Stimulated activated naive CD8-positive, alpha-beta T cell treated with anti-CD3 and anti-CD28 coated beads, Interleukin-15, Interleukin-2, amounts not matched to agents 100 ng/mL and 50 ng/mL, for 24 hours (primary cell): ENCODE results near the gene H1-8.

Source experiments
- H3K27ac Mint-ChIP-seq: one replicate; pipeline ENCODE4 v1.8.0; 2021; ENCODE audit warnings: mild to moderate bottlenecking, mixed read lengths
- H3K27me3 Mint-ChIP-seq: one replicate; pipeline ENCODE4 v1.8.0; 2021; ENCODE audit warnings: mixed read lengths
- H3K36me3 Mint-ChIP-seq: one replicate; pipeline ENCODE4 v1.8.0; 2021; ENCODE audit warnings: low read depth, mixed read lengths
- H3K4me1 Mint-ChIP-seq: one replicate; pipeline ENCODE4 v1.8.0; 2021; ENCODE audit warnings: low read depth, mixed read lengths
- H3K4me3 Mint-ChIP-seq: one replicate; pipeline ENCODE4 v1.8.0; 2021; ENCODE audit warnings: mild to moderate bottlenecking, mixed read lengths
- H3K9me3 Mint-ChIP-seq: one replicate; pipeline ENCODE4 v1.8.0; 2021; ENCODE audit warnings: mixed read lengths

The H1-8 gene

GRCh38 chr3:129593595-129594339, 50.8 kb downstream of the H1-8 start:
- peaks cover 10% of the 10 kb centered on the region for H3K27me3 Mint-ChIP-seq
- H3K9me3 Mint-ChIP-seq, result no peaks in the 10 kb centered on the region
- peak overlapping the region; percentile 54 for H3K4me3 Mint-ChIP-seq
- H3K36me3 Mint-ChIP-seq, result no peaks in the 10 kb centered on the region
- H3K27ac Mint-ChIP-seq, result peak overlapping the region; percentile 32
- peaks cover 24% of the 10 kb centered on the region for H3K4me1 Mint-ChIP-seq

- Mint-ChIP-seq H3K27ac (peak overlapping the region; percentile 32), H3K36me3 (no peaks in the 10 kb centered on the region), H3K4me3 (no peak overlapping the region), H3K9me3 (no peaks in the 10 kb centered on the region), H3K4me1 (peaks cover 24% of the 10 kb centered on the region), H3K27me3 (peaks cover 10% of the 10 kb centered on the region)
These were observed 51.4 kb downstream of the H1-8 start for GRCh38 chr3:129594409-129594808.

GRCh38 chr3:129594907-129595390, 52.0 kb downstream of the H1-8 start:
- H3K4me1 Mint-ChIP-seq, result peaks cover 29% of the 10 kb centered on the region
- peaks cover 10% of the 10 kb centered on the region for H3K27me3 Mint-ChIP-seq
- H3K4me3 Mint-ChIP-seq, result no peak overlapping the region
- H3K27ac Mint-ChIP-seq, result no peak overlapping the region
- H3K36me3 Mint-ChIP-seq, result no peaks in the 10 kb centered on the region
- no peaks in the 10 kb centered on the region for H3K9me3 Mint-ChIP-seq

GRCh38 chr3:129595544-129596193, 52.7 kb downstream of the H1-8 start:
- no peaks in the 10 kb centered on the region for H3K36me3 Mint-ChIP-seq
- no peak overlapping the region for H3K4me3 Mint-ChIP-seq
- peaks cover 10% of the 10 kb centered on the region for H3K27me3 Mint-ChIP-seq
- H3K4me1 Mint-ChIP-seq, result peaks cover 33% of the 10 kb centered on the region
- no peaks in the 10 kb centered on the region for H3K9me3 Mint-ChIP-seq
- no peak overlapping the region for H3K27ac Mint-ChIP-seq

GRCh38 chr3:129596194-129597086, 53.5 kb downstream of the H1-8 start:
- H3K4me1 Mint-ChIP-seq, result peaks cover 33% of the 10 kb centered on the region
- H3K9me3 Mint-ChIP-seq, result no peaks in the 10 kb centered on the region
- H3K27ac Mint-ChIP-seq, result no peak overlapping the region
- H3K27me3 Mint-ChIP-seq, result peaks cover 7% of the 10 kb centered on the region
- no peaks in the 10 kb centered on the region for H3K36me3 Mint-ChIP-seq
- H3K4me3 Mint-ChIP-seq, result no peak overlapping the region

DNA sequence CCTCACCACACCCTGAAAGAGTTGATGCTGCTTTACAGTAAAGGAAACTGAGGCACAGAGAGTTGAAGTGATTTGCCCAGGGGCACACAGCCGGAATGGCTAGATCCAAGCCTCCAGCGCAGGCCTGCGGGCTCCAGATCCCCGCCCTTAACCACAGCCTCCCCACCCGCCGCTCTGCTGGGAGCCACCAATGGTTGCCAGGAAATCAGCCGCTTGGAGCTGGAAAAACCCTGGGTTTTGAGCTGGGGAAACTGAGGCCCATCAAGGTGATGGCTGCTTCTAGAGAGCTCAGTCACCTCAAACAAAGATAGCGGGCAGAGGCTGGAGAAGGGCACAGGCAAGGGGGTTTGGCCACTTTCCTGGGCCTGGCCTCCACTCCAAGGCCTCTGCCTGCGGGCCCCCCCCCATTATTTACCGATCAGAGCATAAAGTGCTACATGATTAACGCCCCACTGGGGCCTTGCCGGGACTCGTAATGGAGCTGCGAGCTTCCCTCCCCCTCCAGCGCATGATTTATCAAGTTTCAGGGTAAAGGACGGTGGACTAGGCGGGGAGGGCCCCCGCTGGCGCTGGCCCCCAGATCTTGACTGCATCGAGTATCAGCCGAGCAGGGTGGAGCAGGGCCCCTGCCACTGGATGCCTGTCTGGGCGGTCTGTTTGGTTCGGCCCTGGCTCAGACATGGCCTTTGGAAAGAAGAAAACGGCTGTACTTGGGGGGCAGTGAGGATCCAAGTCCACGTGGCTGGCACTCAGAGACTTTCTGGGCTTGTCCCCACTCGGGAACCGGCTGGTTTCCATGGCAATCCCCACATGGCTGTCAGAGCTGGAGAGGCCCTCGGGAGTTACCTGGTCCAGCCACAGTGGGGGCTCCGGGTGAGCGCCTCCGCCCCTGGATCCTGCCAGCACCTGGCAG, 54.4 kb downstream of the H1-8 start:
- Mint-ChIP-seq H3K27me3 (peaks cover 6% of the 10 kb centered on the region), H3K36me3 (no peaks in the 10 kb centered on the region), H3K4me1 (peaks cover 28% of the 10 kb centered on the region), H3K4me3 (no peak overlapping the region), H3K27ac (no peak overlapping the region), H3K9me3 (no peaks in the 10 kb centered on the region)

DNA sequence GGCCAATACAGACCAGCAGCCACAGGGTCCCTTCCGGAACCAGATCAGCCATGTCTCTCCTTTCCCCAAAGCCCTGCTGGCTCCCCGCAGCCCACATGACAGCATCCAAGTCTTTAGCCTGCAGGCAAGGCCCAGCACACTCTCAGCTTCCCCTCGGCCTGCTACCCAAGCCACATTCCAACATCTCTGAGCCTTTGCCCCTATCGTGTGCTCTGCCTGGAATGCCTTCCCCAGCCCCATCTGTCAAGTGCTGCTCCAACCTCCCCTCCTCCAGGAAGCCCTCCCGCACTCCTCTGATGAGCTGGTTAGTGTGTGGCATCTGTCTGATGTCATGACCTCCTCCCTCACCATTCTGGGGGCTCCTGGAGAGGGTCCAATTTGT, 55.0 kb downstream of the H1-8 start:
- peaks cover 25% of the 10 kb centered on the region for H3K4me1 Mint-ChIP-seq
- no peak overlapping the region for H3K27ac Mint-ChIP-seq
- H3K4me3 Mint-ChIP-seq, result no peak overlapping the region
- H3K9me3 Mint-ChIP-seq, result no peaks in the 10 kb centered on the region
- H3K36me3 Mint-ChIP-seq, result no peaks in the 10 kb centered on the region
- peaks cover 6% of the 10 kb centered on the region for H3K27me3 Mint-ChIP-seq

GRCh38 chr3:129598484-129598883, 55.5 kb downstream of the H1-8 start:
- H3K36me3 Mint-ChIP-seq, result no peaks in the 10 kb centered on the region
- no peaks in the 10 kb centered on the region for H3K9me3 Mint-ChIP-seq
- H3K4me3 Mint-ChIP-seq, result no peak overlapping the region
- peaks cover 20% of the 10 kb centered on the region for H3K4me1 Mint-ChIP-seq
- peaks cover 7% of the 10 kb centered on the region for H3K27me3 Mint-ChIP-seq
- no peak overlapping the region for H3K27ac Mint-ChIP-seq

GRCh38 chr3:129599073-129599472, 56.1 kb downstream of the H1-8 start:
- Mint-ChIP-seq H3K9me3 (no peaks in the 10 kb centered on the region), H3K4me1 (peaks cover 14% of the 10 kb centered on the region), H3K4me3 (no peak overlapping the region), H3K27ac (no peak overlapping the region), H3K36me3 (no peaks in the 10 kb centered on the region), H3K27me3 (peaks cover 11% of the 10 kb centered on the region)

DNA sequence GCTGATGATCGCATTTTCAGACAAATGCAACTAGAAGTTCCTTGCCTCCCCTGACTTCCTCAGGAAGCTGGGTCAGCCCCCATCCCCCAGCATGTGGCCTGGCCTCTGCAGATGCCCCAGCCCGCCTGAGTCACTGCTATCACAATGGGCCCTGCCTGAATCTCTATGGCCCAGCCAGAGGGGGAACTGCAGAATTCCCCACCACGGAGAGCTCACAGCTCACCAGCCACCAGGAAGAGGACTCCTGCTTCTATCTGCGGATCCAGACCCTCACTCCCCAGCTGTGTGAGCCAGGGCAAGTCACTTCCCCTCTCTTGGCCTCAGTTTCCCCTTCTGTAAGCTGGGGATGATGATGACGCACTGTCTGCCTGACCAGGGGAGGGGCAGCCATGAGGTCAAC, 56.6 kb downstream of the H1-8 start:
- Mint-ChIP-seq H3K4me3 (no peak overlapping the region), H3K9me3 (no peaks in the 10 kb centered on the region), H3K36me3 (no peaks in the 10 kb centered on the region), H3K27ac (no peak overlapping the region), H3K27me3 (peaks cover 16% of the 10 kb centered on the region), H3K4me1 (peaks cover 9% of the 10 kb centered on the region)

- Mint-ChIP-seq H3K4me1 (peaks cover 9% of the 10 kb centered on the region), H3K27ac (no peak overlapping the region), H3K27me3 (peaks cover 13% of the 10 kb centered on the region), H3K9me3 (no peaks in the 10 kb centered on the region), H3K4me3 (no peak overlapping the region), H3K36me3 (no peaks in the 10 kb centered on the region)
These were observed 57.4 kb downstream of the H1-8 start for GRCh38 chr3:129600348-129600747.
